Measurements from ENCODE around the gene SPPL3. TPM values are rescaled to one million over a fixed set of nuclear protein-coding genes. Genes with fewer than 3 reads are reported as not detected.

SPPL3 gene
- polyA plus RNA-seq, 1 of the 3 experiments (the other 2 are of a cell fraction): 18.8 TPM

GRCh38 chr12:120760349-120761254 lies 143.6 kb downstream of the SPPL3 start:
- Histone ChIP-seq H3F3A (replicated peaks; ENCODE audit: insufficient read depth) (no peaks in the 10 kb centered on the region), H3K79me2 (ENCODE audit: insufficient read depth) (no peaks in the 10 kb centered on the region), H4K20me1 (ENCODE audit: insufficient read depth) (no peaks in the 10 kb centered on the region), H3K9ac (no peak overlapping the region), H3K4me1 (ENCODE audit: control insufficient read depth in 1 of 2, insufficient read depth in 2 of 2, low read depth in 1 of 2, low read length in 1 of 2) (peaks cover 0 to 12% of the 10 kb centered on the region in 2 experiments; a peak in 1 of 4 replicates), H2AFZ (ENCODE audit: low read depth) (no peak overlapping the region), H3K27me3 (ENCODE audit: insufficient read depth) (no peaks in the 10 kb centered on the region), H3K27ac (ENCODE audit: low read depth in 2 of 2, low read length in 1 of 2) (no peak overlapping the region), H3K4me3 (ENCODE audit: low read depth in 2 of 2, low read length in 1 of 2) (no peak overlapping the region), H3K4me2 (no peak overlapping the region), H3K9me2 (no peaks in the 10 kb centered on the region), H3K36me3 (replicated peaks in 1 of 2; ENCODE audit: control insufficient read depth in 1 of 2, insufficient read depth in 2 of 2, low read length in 1 of 2) (peaks cover 9 to 38% of the 10 kb centered on the region in 2 experiments), H3K9me3 (no peaks in the 10 kb centered on the region)
- TF ChIP-seq CTCF (IDR thresholded peaks at IDR 0.05) (no peak), RXRA (IDR thresholded peaks at IDR 0.05; ENCODE audit: borderline replicate concordance, low read depth) (no peak), JUND (IDR thresholded peaks at IDR 0.05) (no peak), TCF12 (IDR thresholded peaks at IDR 0.05) (no peak), PBX3 (IDR thresholded peaks at IDR 0.05) (no peak), SIN3A (IDR thresholded peaks at IDR 0.05; ENCODE audit: borderline replicate concordance, low read depth, low read length) (no peak), MXI1 (IDR thresholded peaks at IDR 0.05; ENCODE audit: low read depth, low read length) (no peak), FOXM1 (IDR thresholded peaks at IDR 0.05; ENCODE audit: low read depth) (no peak), USF1 (IDR thresholded peaks at IDR 0.05; ENCODE audit: borderline replicate concordance, low read depth) (no peak), IRF3 (IDR thresholded peaks at IDR 0.05; ENCODE audit: low read depth, low read length) (no peak), ELF1 (IDR thresholded peaks at IDR 0.05) (no peak), ZBTB33 (IDR thresholded peaks at IDR 0.05; ENCODE audit: borderline replicate concordance, low read depth) (no peak), NRF1 (IDR thresholded peaks at IDR 0.05; ENCODE audit: low read depth, low read length) (no peak), USF2 (IDR thresholded peaks at IDR 0.05; ENCODE audit: borderline replicate concordance, low read depth, low read length) (no peak), RFX5 (IDR thresholded peaks at IDR 0.05; ENCODE audit: low read length) (no peak), NFIC (IDR thresholded peaks at IDR 0.05; ENCODE audit: borderline replicate concordance) (no peak), RCOR1 (IDR thresholded peaks at IDR 0.05; ENCODE audit: low read length) (no peak), FOXJ3 (CRISPR knock-in tag; IDR thresholded peaks at IDR 0.05) (no peak), MAX (IDR thresholded peaks at IDR 0.05; ENCODE audit: low read depth) (no peak), CHD2 (IDR thresholded peaks at IDR 0.05; ENCODE audit: low read length, partially characterized antibody) (no peak)
- POLR2A ChIA-PET: no interaction called here
- CTCF ChIA-PET: no interaction called here
- 92% methylated on average over 21 of the region's 21 CpGs for WGBS (ENCODE audit: low lambda C conversion rate)
- no peak for DNase-seq
